HCT116 (cell line): ENCODE data around the gene ST6GAL2.

Experiments used
- CEBPB ChIP-seq: IDR thresholded peaks from 2 replicates; pipeline ENCODE4 v1.6.1; 2012; ENCODE audit warnings: low read depth
- CTCF ChIP-seq, 3 experiments: fragments of 200-600 bp in 1 of 3; sonication (generic) in 1 of 3; IDR thresholded peaks in 2 of 3; conservative IDR thresholded peaks in 1 of 3; 2 replicates each; pipeline ENCODE4 v1.5.1; 2012 to 2017; ENCODE audit warnings: low read depth in 2 of 3, low read length in 2 of 3, antibody characterized with exemption in 1 of 3, borderline replicate concordance in 1 of 3, control low read depth in 1 of 3, mild to moderate bottlenecking in 1 of 3, mixed read lengths in 1 of 3, mixed run types in 1 of 3, moderate library complexity in 1 of 3; ENCODE audit not compliant: insufficient read depth in 1 of 3
- MAX ChIP-seq: IDR thresholded peaks from 2 replicates; pipeline ENCODE4 v1.6.1; 2012
- POLR2AphosphoS5 ChIP-seq: IDR thresholded peaks from 2 replicates; pipeline ENCODE4 v1.6.1; 2011; ENCODE audit warnings: mild to moderate bottlenecking, low read depth, low read length, moderate library complexity

GRCh38 chr2:106827158-106827557 lies 58.8 kb downstream of the ST6GAL2 start:
- TF ChIP-seq MAX (no peak), CEBPB (no peak), POLR2AphosphoS5 (no peak), CTCF (IDR thresholded peaks at IDR 0.05 in 2 of 3, conservative IDR thresholded peaks at IDR 0.05 in 1 of 3; ENCODE audit: borderline replicate concordance in 1 of 3, insufficient read depth in 1 of 3, low read depth in 2 of 3, low read length in 2 of 3) (no peak)
